ENCODE data around the gene GPR89B. TPM values are rescaled to one million over a fixed set of nuclear protein-coding genes. Genes with fewer than 3 reads are reported as not detected.
"Not testable (repeated sequence)": the region's sequence is repeated elsewhere in the genome, so short reads cannot be mapped to it uniquely, and the experiment has no call there.

GPR89B gene
- total RNA-seq, 1 donor from 2014 or later: 20.6 TPM

- Histone ChIP-seq H3K36me3 (no peaks in the 10 kb centered on the region), H3K4me3 (no peak overlapping the region), H3K27me3 (no peaks in the 10 kb centered on the region), H3K27ac (no peak overlapping the region), H3K4me1 (no peaks in the 10 kb centered on the region), H3K9me3 (no peaks in the 10 kb centered on the region)
- TF ChIP-seq POLR2AphosphoS5 (IDR thresholded peaks at IDR 0.05; ENCODE audit: insufficient read depth in 1 of 2, low read depth in 1 of 2): no peak
- TF ChIP-seq CTCF (IDR thresholded peaks at IDR 0.05): no peak
- no peak for TF ChIP-seq POLR2A (IDR thresholded peaks at IDR 0.05)
- DNase-seq (ENCODE audit: extremely low spot score in 2 of 2): no peak
- intact Hi-C loops (cut with DNase I): no loop called here
Observed at GRCh38 chr1:147919896-147920295, 8.3 kb upstream of the GPR89B start.

GRCh38 chr1:147924813-147925212 lies 3.4 kb upstream of the GPR89B start:
- Histone ChIP-seq H3K4me1 (peaks cover 8% of the 10 kb centered on the region), H3K36me3 (no peaks in the 10 kb centered on the region), H3K27me3 (no peaks in the 10 kb centered on the region), H3K9me3 (no peaks in the 10 kb centered on the region), H3K4me3 (no peak overlapping the region), H3K27ac (no peak overlapping the region)
- no peak for DNase-seq (ENCODE audit: extremely low spot score in 2 of 2)
- no peak for TF ChIP-seq CTCF (IDR thresholded peaks at IDR 0.05)
- no peak for TF ChIP-seq POLR2AphosphoS5 (IDR thresholded peaks at IDR 0.05; ENCODE audit: insufficient read depth in 1 of 2, low read depth in 1 of 2)
- TF ChIP-seq POLR2A (IDR thresholded peaks at IDR 0.05): no peak
- intact Hi-C loops (cut with DNase I): no loop called here

- DNase-seq (ENCODE audit: extremely low spot score in 2 of 2); H3K27ac ChIP-seq; H3K36me3 ChIP-seq; H3K4me3 ChIP-seq; intact Hi-C loops (cut with DNase I); H3K9me3 ChIP-seq; H3K27me3 ChIP-seq: not testable (repeated sequence)
- H3K4me1 ChIP-seq: peaks cover 15% of the 10 kb centered on the region
Observed at GRCh38 chr1:147927215-147927614, 1.0 kb upstream of the GPR89B start.

- H3K27ac ChIP-seq; H3K4me3 ChIP-seq; intact Hi-C loops (cut with DNase I); H3K27me3 ChIP-seq; H3K9me3 ChIP-seq; DNase-seq (ENCODE audit: extremely low spot score in 2 of 2); H3K36me3 ChIP-seq: not testable (repeated sequence)
- peaks cover 15% of the 10 kb centered on the region for H3K4me1 ChIP-seq
Observed at GRCh38 chr1:147927689-147928088, 531 bp upstream of the GPR89B start.

GRCh38 chr1:147931137-147931536 lies 2.9 kb downstream of the GPR89B start:
- H3K4me3 ChIP-seq; intact Hi-C loops (cut with DNase I); DNase-seq (ENCODE audit: extremely low spot score in 2 of 2); H3K27ac ChIP-seq; H3K27me3 ChIP-seq; H3K36me3 ChIP-seq; H3K9me3 ChIP-seq: not testable (repeated sequence)
- peaks cover 15% of the 10 kb centered on the region for H3K4me1 ChIP-seq

- H3K36me3 ChIP-seq; H3K4me3 ChIP-seq; DNase-seq (ENCODE audit: extremely low spot score in 2 of 2); H3K9me3 ChIP-seq; H3K27me3 ChIP-seq; H3K4me1 ChIP-seq; H3K27ac ChIP-seq; intact Hi-C loops (cut with DNase I): not testable (repeated sequence)
Observed at GRCh38 chr1:147935296-147935695, 7.1 kb downstream of the GPR89B start.

GRCh38 chr1:147940456-147940855 lies 12.2 kb downstream of the GPR89B start:
- H3K27me3 ChIP-seq; H3K4me1 ChIP-seq; H3K36me3 ChIP-seq; H3K4me3 ChIP-seq; DNase-seq (ENCODE audit: extremely low spot score in 2 of 2); H3K9me3 ChIP-seq; intact Hi-C loops (cut with DNase I); H3K27ac ChIP-seq: not testable (repeated sequence)

GRCh38 chr1:147942563-147942962 lies 14.3 kb downstream of the GPR89B start:
- H3K27me3 ChIP-seq; intact Hi-C loops (cut with DNase I); DNase-seq (ENCODE audit: extremely low spot score in 2 of 2); H3K4me1 ChIP-seq; H3K9me3 ChIP-seq; H3K27ac ChIP-seq; H3K36me3 ChIP-seq; H3K4me3 ChIP-seq: not testable (repeated sequence)

GRCh38 chr1:147949517-147949916 lies 21.3 kb downstream of the GPR89B start:
- H3K4me3 ChIP-seq; intact Hi-C loops (cut with DNase I); H3K9me3 ChIP-seq; H3K4me1 ChIP-seq; H3K36me3 ChIP-seq; H3K27me3 ChIP-seq; H3K27ac ChIP-seq; DNase-seq (ENCODE audit: extremely low spot score in 2 of 2): not testable (repeated sequence)

- H3K4me1 ChIP-seq; H3K27me3 ChIP-seq; H3K27ac ChIP-seq; H3K9me3 ChIP-seq; H3K4me3 ChIP-seq; intact Hi-C loops (cut with DNase I); DNase-seq (ENCODE audit: extremely low spot score in 2 of 2); H3K36me3 ChIP-seq: not testable (repeated sequence)
Observed at GRCh38 chr1:147958906-147959305, 30.7 kb downstream of the GPR89B start.

- H3K27ac ChIP-seq; DNase-seq (ENCODE audit: extremely low spot score in 2 of 2); intact Hi-C loops (cut with DNase I); H3K4me3 ChIP-seq; H3K36me3 ChIP-seq; H3K4me1 ChIP-seq; H3K27me3 ChIP-seq; H3K9me3 ChIP-seq: not testable (repeated sequence)
Observed at GRCh38 chr1:147959680-147960079, 31.5 kb downstream of the GPR89B start.

GRCh38 chr1:147964575-147964974 lies 36.4 kb downstream of the GPR89B start:
- intact Hi-C loops (cut with DNase I); H3K27me3 ChIP-seq; H3K4me1 ChIP-seq; H3K27ac ChIP-seq; H3K4me3 ChIP-seq; H3K9me3 ChIP-seq; DNase-seq (ENCODE audit: extremely low spot score in 2 of 2); H3K36me3 ChIP-seq: not testable (repeated sequence)
